Fibroblast of peridontal ligament (primary cell): ENCODE results near the gene YTHDF1.
"Not testable (repeated sequence)": the region's sequence is repeated elsewhere in the genome, so short reads cannot be mapped to it uniquely, and the experiment has no call there.

ENCODE experiments used
- DNase-seq: peaks from one replicate; pipeline ENCODE4 v3.0.0-alpha.2; 2010; ENCODE audit errors: extremely low read depth

The YTHDF1 gene

GRCh38 chr20:63158352-63158751, 57.6 kb downstream of the YTHDF1 start:
- no peak for DNase-seq

- DNase-seq: not testable (repeated sequence)
Observed at GRCh38 chr20:63157431-63157830, 58.5 kb downstream of the YTHDF1 start.

- no peak for DNase-seq
Observed at GRCh38 chr20:63156221-63156671, 59.7 kb downstream of the YTHDF1 start.

- no peak for DNase-seq
Observed at GRCh38 chr20:63155266-63156165, 60.4 kb downstream of the YTHDF1 start.

GRCh38 chr20:63154395-63154794, 61.5 kb downstream of the YTHDF1 start:
- DNase-seq: no peak

GRCh38 chr20:63153254-63154221, 62.4 kb downstream of the YTHDF1 start:
- DNase-seq: no peak

- DNase-seq: no peak
Observed at GRCh38 chr20:63152322-63153253, 63.3 kb downstream of the YTHDF1 start.

GRCh38 chr20:63151554-63152321, 64.2 kb downstream of the YTHDF1 start:
- DNase-seq: no peak

GRCh38 chr20:63150911-63151531, 64.9 kb downstream of the YTHDF1 start:
- DNase-seq: no peak

GRCh38 chr20:63150391-63150898, 65.5 kb downstream of the YTHDF1 start:
- DNase-seq: no peak

- DNase-seq: no peak
Observed at GRCh38 chr20:63149531-63150192, 66.3 kb downstream of the YTHDF1 start.

- DNase-seq: no peak
Observed at GRCh38 chr20:63148696-63149095, 67.2 kb downstream of the YTHDF1 start.

GRCh38 chr20:63147532-63147931, 68.4 kb downstream of the YTHDF1 start:
- no peak for DNase-seq
